Large intestine (tissue), 3 donors: Measurements from ENCODE around the gene MTR. TPM values are rescaled to one million over a fixed set of nuclear protein-coding genes. Genes with fewer than 3 reads are reported as not detected.
"Not testable (repeated sequence)": the region's sequence is repeated elsewhere in the genome, so short reads cannot be mapped to it uniquely, and the experiment has no call there.

ENCODE experiments used
- DNase-seq, 2 donors: peaks; one replicate each; pipeline versions ENCODE4 v3.0.0 to v3.0.0-alpha.2; 2013
- H3K27ac ChIP-seq: one replicate; pipeline ENCODE4 v1.5.1; 2013; ENCODE audit warnings: low read length
- H3K27me3 ChIP-seq: 2 replicates; pipeline ENCODE4 v1.6.1; 2013; ENCODE audit warnings: low read length; ENCODE audit not compliant: control insufficient read depth, insufficient read depth
- H3K36me3 ChIP-seq: 2 replicates; pipeline ENCODE4 v1.6.1; 2013; ENCODE audit warnings: low read length; ENCODE audit not compliant: control insufficient read depth, insufficient read depth
- H3K4me1 ChIP-seq: one replicate; pipeline ENCODE4 v1.6.1; 2013; ENCODE audit warnings: low read length; ENCODE audit not compliant: control insufficient read depth, insufficient read depth
- H3K4me3 ChIP-seq: one replicate; pipeline ENCODE4 v1.5.1; 2013; ENCODE audit warnings: low read length
- H3K9me3 ChIP-seq: one replicate; pipeline ENCODE4 v1.6.1; 2013; ENCODE audit warnings: mild to moderate bottlenecking, low read depth, low read length, moderate library complexity; ENCODE audit not compliant: control insufficient read depth
- WGBS: methylation state at CpG from one replicate; pipeline ENCODE4 v1.1.5; 2013; ENCODE audit warnings: low lambda C conversion rate; ENCODE audit not compliant: insufficient coverage; 5-methylcytosine and 5-hydroxymethylcytosine counted together
- polyA plus RNA-seq: library from polyadenylated mRNA; unstranded; fragments of 120-200 nt; gene quantifications from one replicate; pipeline ENCODE4 v1.2.1, GENCODE V29; 2013

Gene MTR
- polyA plus RNA-seq, 1 donor = 20.2 TPM

DNA sequence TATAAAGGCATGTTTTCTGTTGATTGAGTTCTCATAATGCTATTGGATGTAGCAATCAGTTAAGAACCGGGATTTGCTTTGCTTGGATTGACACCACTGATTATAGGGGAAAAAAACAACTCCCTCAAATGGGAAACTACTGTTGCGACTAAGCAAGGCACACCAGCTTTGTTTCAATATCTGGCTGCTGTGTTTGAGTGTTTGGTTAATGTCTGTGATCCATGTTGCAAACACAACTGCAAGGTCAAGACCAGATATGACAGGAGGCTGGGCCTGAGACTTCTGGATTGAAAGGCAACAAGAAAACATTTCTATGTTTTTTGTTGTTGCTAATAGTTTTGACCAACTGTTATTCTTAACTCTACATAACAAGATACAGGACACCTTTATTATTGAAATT is 50.7 kb downstream of the MTR start:
- no peak overlapping the region for H3K4me3 ChIP-seq
- DNase-seq = no peak
- H3K27ac ChIP-seq = no peak overlapping the region
- no peaks in the 10 kb centered on the region for H3K4me1 ChIP-seq
- no peaks in the 10 kb centered on the region for H3K27me3 ChIP-seq
- peaks cover 25% of the 10 kb centered on the region for H3K36me3 ChIP-seq
- WGBS = no CpG with 5 or more reads among the region's 2 CpGs
- no peaks in the 10 kb centered on the region for H3K9me3 ChIP-seq

DNA sequence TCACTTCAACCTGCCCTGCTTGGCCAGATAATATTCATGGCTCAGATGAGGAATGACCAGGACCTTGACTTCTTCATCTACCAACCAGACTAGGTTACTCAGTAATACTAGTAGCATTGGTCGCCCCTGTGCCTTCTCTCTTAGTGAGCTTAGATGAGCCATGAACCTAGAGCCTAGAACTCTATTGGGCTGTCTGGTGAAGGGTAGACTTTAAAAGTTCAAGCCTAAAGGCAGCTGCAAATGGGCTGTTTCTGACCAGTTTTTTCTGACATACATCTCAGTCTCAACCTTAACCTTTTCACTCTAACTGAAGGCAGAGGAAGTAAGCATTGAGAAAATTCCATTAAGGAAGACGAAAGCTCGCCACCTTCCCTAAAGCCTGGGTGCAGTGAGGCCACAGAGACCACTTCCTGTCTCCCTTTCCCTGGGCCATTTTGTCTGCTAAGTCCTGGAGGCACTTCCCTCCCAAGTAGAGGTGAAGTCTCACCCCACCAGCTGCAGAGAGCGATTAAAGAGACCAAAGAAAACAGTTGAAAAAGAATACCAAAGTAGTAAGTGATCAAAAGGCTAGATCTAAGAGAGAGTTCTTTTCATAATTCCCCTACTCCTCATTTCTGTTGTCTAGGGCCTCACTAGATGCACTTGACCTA is 53.3 kb downstream of the MTR start:
- H3K27me3 ChIP-seq = no peaks in the 10 kb centered on the region
- peaks cover 34% of the 10 kb centered on the region for H3K36me3 ChIP-seq
- H3K4me3 ChIP-seq = no peak overlapping the region
- no peak for DNase-seq
- no CpG with 5 or more reads among the region's 4 CpGs for WGBS
- no peaks in the 10 kb centered on the region for H3K4me1 ChIP-seq
- H3K9me3 ChIP-seq = no peaks in the 10 kb centered on the region
- H3K27ac ChIP-seq = no peak overlapping the region

DNA sequence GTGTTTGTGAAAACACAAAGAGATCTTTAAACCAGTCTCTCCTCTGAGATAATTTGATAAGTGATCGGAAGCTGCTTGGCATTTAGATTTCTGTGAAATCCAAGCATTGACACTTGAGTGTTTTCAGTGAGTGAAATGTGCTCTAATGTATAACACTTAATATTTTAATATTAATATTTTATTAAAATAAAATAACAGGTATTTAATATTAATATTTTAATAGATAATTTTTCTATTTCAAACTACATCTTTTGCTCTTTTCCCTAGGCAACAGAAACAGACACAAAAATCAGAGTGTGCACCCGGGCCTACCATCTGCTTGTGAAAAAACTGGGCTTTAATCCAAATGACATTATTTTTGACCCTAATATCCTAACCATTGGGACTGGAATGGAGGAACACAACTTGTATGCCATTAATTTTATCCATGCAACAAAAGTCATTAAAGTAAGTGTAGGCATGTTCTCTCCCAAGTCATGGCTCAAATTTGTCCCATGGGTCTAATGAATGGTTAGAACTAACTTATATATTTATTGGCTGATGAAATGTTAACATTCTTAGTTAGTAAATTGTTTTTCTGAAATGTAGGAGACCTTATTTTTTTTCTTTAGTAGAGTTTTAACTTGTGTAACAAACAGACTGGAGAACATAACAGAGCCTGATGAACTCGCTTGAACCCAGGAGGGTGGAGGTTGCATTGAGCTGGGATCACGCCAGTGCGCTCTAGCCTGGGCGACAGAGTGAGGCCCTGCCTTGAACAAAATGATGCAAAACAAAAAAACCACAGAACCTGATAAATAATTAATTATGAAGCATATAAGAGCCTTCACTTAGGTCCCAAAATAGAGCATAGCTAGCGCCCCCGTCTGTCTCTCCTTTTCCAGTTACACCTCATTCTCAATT is 55.2 kb downstream of the MTR start:
- DNase-seq = no peak
- Histone ChIP-seq H3K9me3 (no peaks in the 10 kb centered on the region), H3K4me1 (no peaks in the 10 kb centered on the region), H3K4me3 (no peak overlapping the region), H3K27ac (no peak overlapping the region), H3K27me3 (no peaks in the 10 kb centered on the region), H3K36me3 (peaks cover 46% of the 10 kb centered on the region)
- WGBS = 100% methylated on average over 3 of the region's 8 CpGs

DNA sequence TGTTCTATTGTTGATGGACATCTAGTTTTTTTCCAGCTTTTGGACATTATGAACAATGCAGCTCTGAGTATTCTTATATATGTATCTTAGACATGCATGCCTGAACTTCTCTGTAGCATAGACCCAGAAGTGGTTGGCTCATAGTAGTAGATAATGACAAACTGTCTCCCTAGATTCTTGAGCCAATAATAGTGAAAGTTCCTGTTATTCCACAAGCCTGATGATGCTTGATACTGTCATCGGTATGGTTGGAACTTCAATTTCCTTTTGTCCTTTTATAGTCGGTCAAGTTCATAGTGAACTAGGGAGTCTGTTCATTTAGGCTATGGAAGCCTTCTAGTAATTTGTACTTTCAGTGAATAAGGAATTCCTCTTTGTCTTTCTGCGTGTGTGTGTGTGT is 56.8 kb downstream of the MTR start:
- Histone ChIP-seq H3K36me3 (peaks cover 49% of the 10 kb centered on the region), H3K4me3 (no peak overlapping the region), H3K27me3 (no peaks in the 10 kb centered on the region), H3K27ac (no peak overlapping the region), H3K9me3 (no peaks in the 10 kb centered on the region), H3K4me1 (no peaks in the 10 kb centered on the region)
- 90% methylated on average over 2 of the region's 3 CpGs for WGBS
- no peak for DNase-seq

DNA sequence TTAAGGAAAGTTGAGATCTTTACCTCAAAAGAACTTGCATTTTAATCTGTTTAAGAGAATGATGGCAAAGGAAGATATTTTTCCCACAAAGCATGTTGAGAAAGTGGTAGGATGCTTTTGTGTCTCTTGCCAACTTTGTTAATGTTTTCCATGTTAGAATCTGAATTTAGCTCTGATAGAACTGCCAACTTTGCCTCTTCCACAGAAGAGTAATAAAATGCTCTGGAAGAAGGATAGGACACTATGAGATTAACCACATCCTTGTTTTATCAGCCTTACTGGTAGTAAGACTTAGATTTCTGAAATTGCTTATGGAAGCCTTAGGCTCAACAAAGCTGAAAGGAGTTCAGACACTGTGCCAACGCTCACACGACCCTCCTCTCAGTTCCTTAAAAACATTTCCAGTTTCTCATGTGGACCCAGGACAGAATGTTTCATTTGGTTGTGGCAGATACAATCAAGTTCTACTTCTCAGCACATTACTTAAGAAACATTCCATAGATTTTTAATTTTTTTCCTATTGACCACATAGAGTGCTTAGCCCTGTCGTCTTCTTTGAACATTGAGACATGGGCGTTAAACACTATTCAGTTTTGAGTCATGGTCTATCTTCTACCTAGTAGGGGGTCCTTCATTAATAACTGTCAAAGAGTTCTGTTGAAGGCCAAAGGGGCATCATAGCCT is 59.0 kb downstream of the MTR start:
- DNase-seq = no peak
- Histone ChIP-seq H3K4me1 (no peaks in the 10 kb centered on the region), H3K4me3 (no peak overlapping the region), H3K27me3 (no peaks in the 10 kb centered on the region), H3K9me3 (no peaks in the 10 kb centered on the region), H3K36me3 (peaks cover 57% of the 10 kb centered on the region), H3K27ac (no peak overlapping the region)
- 100% methylated on average over 1 of the region's 4 CpGs for WGBS

DNA sequence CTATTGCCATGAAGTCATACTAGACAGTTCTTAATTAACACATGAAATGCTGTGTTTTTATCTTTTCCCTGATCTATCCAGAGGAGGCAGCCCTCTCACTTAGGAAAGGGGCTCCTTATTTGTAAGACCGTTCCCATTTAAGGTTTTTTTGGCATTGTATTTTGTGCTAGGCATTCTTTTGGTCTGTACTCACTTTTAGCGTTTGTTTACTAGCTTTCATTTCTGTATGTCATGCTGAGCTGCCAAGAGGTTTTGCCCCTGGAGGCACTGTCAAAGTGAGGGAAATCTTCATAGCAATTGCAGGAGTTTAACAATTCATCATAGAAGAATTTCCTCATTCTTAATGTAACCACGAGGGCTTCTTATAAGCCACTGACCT is 59.5 kb downstream of the MTR start:
- Histone ChIP-seq H3K27ac (no peak overlapping the region), H3K4me3 (no peak overlapping the region), H3K27me3 (no peaks in the 10 kb centered on the region), H3K9me3 (no peaks in the 10 kb centered on the region), H3K36me3 (peaks cover 61% of the 10 kb centered on the region), H3K4me1 (no peaks in the 10 kb centered on the region)
- no CpG with 5 or more reads among the region's 3 CpGs for WGBS
- no peak for DNase-seq

DNA sequence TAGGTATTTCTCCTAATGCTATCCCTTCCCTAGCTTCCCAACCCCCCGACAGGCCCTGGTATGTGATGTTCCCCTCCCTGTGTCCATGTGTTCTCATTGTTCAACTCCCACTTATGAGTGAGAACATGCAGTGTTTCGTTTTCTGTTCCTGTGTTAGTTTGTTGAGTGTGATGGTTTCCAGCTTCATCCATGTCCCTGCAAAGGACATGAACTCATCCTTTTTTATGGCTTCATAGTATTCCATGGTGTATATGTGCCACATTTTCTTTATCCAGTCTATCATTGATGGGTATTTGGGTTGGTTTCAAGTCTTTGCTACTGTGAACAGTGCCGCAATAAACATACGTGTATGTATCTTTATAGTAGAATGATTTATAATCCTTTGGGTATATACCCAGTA is 61.6 kb downstream of the MTR start:
- not testable (repeated sequence) for H3K27me3 ChIP-seq, H3K4me3 ChIP-seq, H3K4me1 ChIP-seq, H3K9me3 ChIP-seq, DNase-seq, H3K27ac ChIP-seq
- WGBS = no CpG with 5 or more reads among the region's 4 CpGs
- H3K36me3 ChIP-seq = peaks cover 58% of the 10 kb centered on the region

DNA sequence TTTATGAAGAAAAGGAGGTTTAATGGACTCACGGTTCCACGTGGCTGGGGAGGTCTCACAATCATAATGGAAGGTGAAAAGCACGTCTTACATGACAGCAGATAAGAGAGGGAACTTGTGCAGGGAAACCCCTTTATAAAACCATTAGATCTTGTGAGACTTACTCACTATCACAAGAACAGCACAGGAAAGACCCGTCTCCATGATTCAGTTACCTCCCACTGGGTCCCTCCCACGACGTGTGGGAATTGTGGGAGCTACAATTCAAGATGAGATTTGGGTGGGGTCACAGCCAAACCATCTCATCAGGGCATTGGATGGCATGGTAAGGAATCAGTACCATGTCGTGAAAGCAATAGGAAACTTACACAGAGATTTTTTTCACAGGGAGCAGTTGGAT is 63.1 kb downstream of the MTR start:
- WGBS = no CpG with 5 or more reads among the region's 7 CpGs
- DNase-seq = no peak
- Histone ChIP-seq H3K4me1 (peaks cover 6% of the 10 kb centered on the region), H3K9me3 (no peaks in the 10 kb centered on the region), H3K4me3 (no peak overlapping the region), H3K36me3 (peaks cover 57% of the 10 kb centered on the region), H3K27ac (no peak overlapping the region), H3K27me3 (no peaks in the 10 kb centered on the region)

DNA sequence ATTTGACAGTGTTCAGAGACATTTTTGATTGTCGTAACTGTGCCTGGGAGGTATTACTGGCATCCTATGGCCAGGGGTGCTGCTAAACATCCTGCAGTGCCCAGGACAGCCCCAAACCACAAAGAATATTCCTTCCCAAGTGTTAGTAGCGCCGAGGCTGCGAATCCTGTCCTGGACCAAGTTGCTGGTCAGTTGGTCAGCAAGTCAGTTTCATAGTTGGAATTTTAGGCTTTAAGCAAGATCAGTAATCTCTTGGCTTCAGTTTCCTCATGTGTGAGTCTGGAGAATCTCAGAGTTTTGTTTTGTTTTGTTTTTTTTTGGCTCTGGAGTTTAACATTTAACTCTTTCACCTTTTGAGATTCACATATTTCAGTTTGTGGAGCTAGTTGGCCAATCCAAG is 65.0 kb downstream of the MTR start:
- Histone ChIP-seq H3K27ac (no peak overlapping the region), H3K4me1 (peaks cover 6% of the 10 kb centered on the region), H3K36me3 (peaks cover 53% of the 10 kb centered on the region), H3K27me3 (no peaks in the 10 kb centered on the region), H3K9me3 (no peaks in the 10 kb centered on the region), H3K4me3 (no peak overlapping the region)
- no peak for DNase-seq
- no CpG with 5 or more reads among the region's 4 CpGs for WGBS

DNA sequence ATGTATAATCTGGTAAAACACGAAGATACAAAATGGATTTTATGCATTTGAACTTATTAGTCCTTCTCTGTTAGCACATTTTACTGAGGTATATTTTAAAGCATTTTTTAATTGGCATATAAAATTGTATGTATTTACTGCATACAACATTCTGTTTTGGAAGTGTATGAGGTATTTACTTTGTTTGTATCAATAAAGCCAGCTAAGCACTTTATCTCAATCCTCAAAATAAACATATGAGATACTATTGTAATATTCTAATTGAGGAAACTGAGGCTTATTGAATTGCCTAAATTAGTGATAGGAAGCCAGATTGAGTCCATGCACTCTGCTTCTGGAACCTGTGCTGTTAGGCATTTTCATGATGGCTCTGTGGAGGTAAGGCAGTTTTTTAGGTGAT is 65.6 kb downstream of the MTR start:
- H3K4me3 ChIP-seq = no peak overlapping the region
- H3K36me3 ChIP-seq = peaks cover 48% of the 10 kb centered on the region
- 100% methylated on average over 1 of the region's 1 CpG for WGBS
- H3K27ac ChIP-seq = no peak overlapping the region
- H3K4me1 ChIP-seq = peaks cover 6% of the 10 kb centered on the region
- DNase-seq = no peak
- H3K27me3 ChIP-seq = no peaks in the 10 kb centered on the region
- no peaks in the 10 kb centered on the region for H3K9me3 ChIP-seq
